GM21723 (cell line): ENCODE results near the gene HLA-DQB1.
"Not testable (repeated sequence)": the region's sequence is repeated elsewhere in the genome, so short reads cannot be mapped to it uniquely, and the experiment has no call there.

Source experiments
- ATAC-seq: cut with Tn5 transposase; IDR thresholded peaks from one replicate; pipeline ENCODE4 v1.9.1; 2021; ENCODE audit warnings: mild to moderate bottlenecking, moderate library complexity; ENCODE audit not compliant: unreplicated experiment

HLA-DQB1 gene

GRCh38 chr6:32666420-32667300, at the start of gene HLA-DQB1:
Gene HLA-DQB1 (minus strand): TSS chr6:32666657. CDS start chr6:32666607, 50 bp downstream.
- peak; percentile 67 for ATAC-seq

GRCh38 chr6:32713241-32713640, 46.8 kb upstream of the HLA-DQB1 start:
- ATAC-seq, result no peak

- ATAC-seq, result no peak
These were observed 43.2 kb upstream of the HLA-DQB1 start for GRCh38 chr6:32709625-32710024.

GRCh38 chr6:32705164-32705563, 38.7 kb upstream of the HLA-DQB1 start:
- ATAC-seq, result not testable (repeated sequence)

- no peak for ATAC-seq
These were observed 36.9 kb upstream of the HLA-DQB1 start for GRCh38 chr6:32703347-32703746.

GRCh38 chr6:32700391-32701040, 34.1 kb upstream of the HLA-DQB1 start:
- no peak for ATAC-seq

GRCh38 chr6:32697031-32697430, 30.6 kb upstream of the HLA-DQB1 start:
- no peak for ATAC-seq

GRCh38 chr6:32692019-32692418, 25.6 kb upstream of the HLA-DQB1 start:
- peak; percentile 52 for ATAC-seq

- ATAC-seq, result no peak
These were observed 23.4 kb upstream of the HLA-DQB1 start for GRCh38 chr6:32689531-32690501.

- peak; percentile 75 for ATAC-seq
These were observed 19.1 kb upstream of the HLA-DQB1 start for GRCh38 chr6:32685603-32686002.

- ATAC-seq, result no peak
These were observed 17.8 kb upstream of the HLA-DQB1 start for GRCh38 chr6:32684246-32684645.

- ATAC-seq, result no peak
These were observed 13.6 kb upstream of the HLA-DQB1 start for GRCh38 chr6:32680055-32680454.

GRCh38 chr6:32679492-32679891, 13.0 kb upstream of the HLA-DQB1 start:
- no peak for ATAC-seq

GRCh38 chr6:32674123-32674522, 7.7 kb upstream of the HLA-DQB1 start:
- not testable (repeated sequence) for ATAC-seq

- not testable (repeated sequence) for ATAC-seq
These were observed 5.5 kb upstream of the HLA-DQB1 start for GRCh38 chr6:32671908-32672307.

GRCh38 chr6:32669893-32670292, 3.4 kb upstream of the HLA-DQB1 start:
- ATAC-seq, result no peak

- no peak for ATAC-seq
These were observed 2.8 kb upstream of the HLA-DQB1 start for GRCh38 chr6:32669240-32669639.

GRCh38 chr6:32668226-32668747, 1.8 kb upstream of the HLA-DQB1 start:
- ATAC-seq, result no peak

- no peak for ATAC-seq
These were observed 796 bp downstream of the HLA-DQB1 start for GRCh38 chr6:32665661-32666060.

- ATAC-seq, result no peak
These were observed 1.6 kb downstream of the HLA-DQB1 start for GRCh38 chr6:32664827-32665362.
